HCT116 (cell line): ENCODE data around the gene SRRT. TPM values are rescaled to one million over a fixed set of nuclear protein-coding genes. Genes with fewer than 3 reads are reported as not detected.
"Not testable (repeated sequence)": the region's sequence is repeated elsewhere in the genome, so short reads cannot be mapped to it uniquely, and the experiment has no call there.

Source experiments
- ATAC-seq: fragments of 200-7000 bp; cut with Tn5 transposase; 2 replicates; pipeline ENCODE4 v1.9.1; 2020; ENCODE audit warnings: mild to moderate bottlenecking, moderate library complexity
- BruUV-seq: library from RNA; stranded (reverse); fragments of 400-500 nt; replicated peaks from 2 replicates; lab custom pipeline; 2021; lab: Mats Ljungman, UMichigan
- CTCF ChIA-PET: fragments of 300-600 bp; sonication (Branson Sonifier 250); formaldehyde crosslinking; loops from one replicate; lab custom pipeline; 2021; ENCODE audit warnings: antibody characterized with exemption; lab: Charles Lee
- POLR2A ChIA-PET: fragments of 300-600, 350-600 bp; sonication (Branson Sonifier 250); formaldehyde crosslinking; loops from one replicate; lab custom pipeline; 2021; ENCODE audit warnings: antibody characterized with exemption; lab: Charles Lee
- RAD21 ChIA-PET, 2 experiments: fragments of 300-600 bp; sonication (Branson Sonifier 250); formaldehyde crosslinking; loops; one replicate each; lab custom pipeline; 2023; ENCODE audit warnings: low total read pairs in 2 of 2; ENCODE audit not compliant: uncharacterized antibody in 2 of 2, unreplicated experiment in 2 of 2, low non-redundant PET in 1 of 2; lab: Charles Lee
- DNase-seq: peaks from one replicate; pipeline ENCODE4 v3.0.0-alpha.2; 2010; ENCODE audit warnings: low read depth, low spot score
- H2AFZ ChIP-seq: fragments of 200-600 bp; shearing (Covaris generic), sonication (generic); 2 replicates; pipeline ENCODE4 v1.6.1; 2017; ENCODE audit warnings: low read depth, mixed run types, mixed read lengths, antibody characterized with exemption, low read length; ENCODE audit not compliant: poor library complexity, severe bottlenecking
- H3K27ac ChIP-seq: 2 replicates; pipeline ENCODE4 v1.5.1; 2012; ENCODE audit warnings: low read depth, low read length
- H3K27me3 ChIP-seq: fragments of 200-600 bp; sonication (generic); 2 replicates; pipeline ENCODE4 v1.6.1; 2016; ENCODE audit warnings: mixed run types, low read length, mixed read lengths; ENCODE audit not compliant: insufficient read depth
- H3K36me3 ChIP-seq, 2 experiments: fragments of 200-500 bp in 1 of 2; fragments of 200-600 bp in 1 of 2; sonication (Bioruptor generic) in 1 of 2; sonication (generic) in 1 of 2; 2 replicates each; pipeline versions ENCODE4 v1.5.1 to v1.6.1; 2014 to 2016; ENCODE audit warnings: low read length in 2 of 2, inconsistent platforms in 1 of 2, mixed read lengths in 1 of 2, mixed run types in 1 of 2; ENCODE audit not compliant: insufficient read depth in 2 of 2, control insufficient read depth in 1 of 2
- H3K4me1 ChIP-seq, 2 experiments: fragments of 200-600 bp in 1 of 2; sonication (generic) in 1 of 2; 2 replicates each; pipeline versions ENCODE4 v1.5.1 to v1.6.1; 2012 to 2017; ENCODE audit warnings: low read length in 2 of 2, inconsistent platforms in 1 of 2, mild to moderate bottlenecking in 1 of 2, mixed read lengths in 1 of 2, mixed run types in 1 of 2, moderate library complexity in 1 of 2; ENCODE audit not compliant: insufficient read depth in 2 of 2, control insufficient read depth in 1 of 2
- H3K4me2 ChIP-seq: fragments of 200-600 bp; sonication (generic); 2 replicates; pipeline ENCODE4 v1.6.1; 2017; ENCODE audit warnings: mixed run types, low read length, mixed read lengths
- H3K4me3 ChIP-seq, 2 experiments: fragments of 200-600 bp in 1 of 2; sonication (generic) in 1 of 2; replicated peaks in 1 of 2; 2 replicates each; pipeline ENCODE4 v1.5.1; 2011 to 2016; ENCODE audit warnings: low read length in 2 of 2, control low read depth in 1 of 2, low read depth in 1 of 2, mild to moderate bottlenecking in 1 of 2, mixed read lengths in 1 of 2, mixed run types in 1 of 2
- H3K79me2 ChIP-seq: fragments of 200-600 bp; sonication (generic); 2 replicates; pipeline ENCODE4 v1.6.1; 2017; ENCODE audit warnings: mild to moderate bottlenecking, mixed run types, low read length, moderate library complexity, mixed read lengths; ENCODE audit not compliant: insufficient read depth
- H3K9ac ChIP-seq: fragments of 200-600 bp; sonication (generic); 2 replicates; pipeline ENCODE4 v1.6.1; 2016; ENCODE audit warnings: low read length, mixed read lengths
- H3K9me2 ChIP-seq: fragments of 200-600 bp; sonication (generic), shearing (Covaris generic); 2 replicates; pipeline ENCODE4 v1.6.1; 2017; ENCODE audit warnings: mixed run types, mild to moderate bottlenecking, moderate library complexity; ENCODE audit not compliant: insufficient read depth
- H3K9me3 ChIP-seq, 2 experiments: fragments of 200-500 bp in 1 of 2; fragments of 200-600 bp in 1 of 2; sonication (Bioruptor generic) in 1 of 2; sonication (generic) in 1 of 2; 2 replicates each; pipeline ENCODE4 v1.6.1; 2014 to 2017; ENCODE audit warnings: low read length in 2 of 2, mixed read lengths in 2 of 2, inconsistent platforms in 1 of 2, low read depth in 1 of 2, mild to moderate bottlenecking in 1 of 2, mixed run types in 1 of 2, moderate library complexity in 1 of 2; ENCODE audit not compliant: control insufficient read depth in 1 of 2, insufficient read depth in 1 of 2
- H4K20me1 ChIP-seq: fragments of 200-600 bp; sonication (generic), shearing (Covaris generic); 2 replicates; pipeline ENCODE4 v1.6.1; 2017; ENCODE audit warnings: mixed run types, mild to moderate bottlenecking, moderate library complexity; ENCODE audit not compliant: insufficient read depth
- CBX3 ChIP-seq: IDR thresholded peaks from 2 replicates; pipeline ENCODE4 v1.6.1; 2012; ENCODE audit warnings: low read depth
- EZH2phosphoT487 ChIP-seq: fragments of 200-600 bp; IDR thresholded peaks from 2 replicates; pipeline ENCODE4 v1.6.1; 2018; ENCODE audit warnings: antibody characterized with exemption, borderline replicate concordance
- SIN3A ChIP-seq: IDR thresholded peaks from 2 replicates; pipeline ENCODE4 v1.6.1; 2012; ENCODE audit warnings: low read depth
- TCF7L2 ChIP-seq: IDR thresholded peaks from 2 replicates; pipeline ENCODE4 v1.7.0; 2011; ENCODE audit warnings: borderline replicate concordance, inconsistent platforms; ENCODE audit not compliant: insufficient read depth, insufficient read length; ENCODE audit errors: extremely low read depth
- intact Hi-C: fragments of 100-400 bp; cut with micrococcal nuclease; formaldehyde crosslinking; loops from 2 replicates; pipeline ENCODE4 v1.10.0; 2022
- microRNA-seq: library from miRNA; unstranded; fragments of <30 nt; microRNA quantifications from one replicate; pipeline ENCODE4, GENCODE V29; 2016; ENCODE audit warnings: borderline number of aligned reads
- total RNA-seq: library from RNA; stranded (reverse); gene quantifications from one replicate; pipeline ENCODE4 v1.2.1, GENCODE V29; 2021; ENCODE audit not compliant: unreplicated experiment

SRRT gene
- total RNA-seq, 1 experiment from 2014 or later: 252 TPM

GRCh38 chr7:100933734-100934133, 58.8 kb downstream of the SRRT start (continued):
- TF ChIP-seq SIN3A (no peak), CBX3 (no peak), EZH2phosphoT487 (no peak), TCF7L2 (no peak)

GRCh38 chr7:100935381-100935780, 60.5 kb downstream of the SRRT start:
- intact Hi-C loops, BruUV-seq, H2AFZ ChIP-seq, RAD21 ChIA-PET, DNase-seq, CTCF ChIA-PET, H3K36me3 ChIP-seq, H3K9me3 ChIP-seq, H3K4me1 ChIP-seq, ATAC-seq, H3K9me2 ChIP-seq, POLR2A ChIA-PET, H4K20me1 ChIP-seq, H3K79me2 ChIP-seq, H3K9ac ChIP-seq, H3K4me2 ChIP-seq, H3K27me3 ChIP-seq, H3K27ac ChIP-seq, H3K4me3 ChIP-seq: not testable (repeated sequence)

GRCh38 chr7:100936167-100936566, 61.3 kb downstream of the SRRT start:
- DNase-seq, H3K4me2 ChIP-seq, H3K27me3 ChIP-seq, ATAC-seq, H3K4me1 ChIP-seq, RAD21 ChIA-PET, H4K20me1 ChIP-seq, H3K9me2 ChIP-seq, CTCF ChIA-PET, H3K4me3 ChIP-seq, H3K36me3 ChIP-seq, H2AFZ ChIP-seq, H3K27ac ChIP-seq, POLR2A ChIA-PET, intact Hi-C loops, H3K79me2 ChIP-seq, H3K9me3 ChIP-seq, H3K9ac ChIP-seq, BruUV-seq: not testable (repeated sequence)

Small RNA genes lying within 50 kb of the gene (microRNA-seq; reads per million reads assigned to microRNA genes)
- not detected for gene MIR6875

Other genes with a start within 250 kb of the SRRT start
- 11.8 TPM for gene TFR2, start 233.6 kb upstream of the SRRT start, total RNA-seq
- not detected for gene ACTL6B, start 218.7 kb upstream of the SRRT start, total RNA-seq
- gene GNB2, start 201.4 kb upstream of the SRRT start, total RNA-seq: 246 TPM
- gene GIGYF1, start 180.9 kb upstream of the SRRT start, total RNA-seq: 59.7 TPM
- 67.5 TPM for gene POP7, start 169.0 kb upstream of the SRRT start, total RNA-seq
- gene EPO, start 154.6 kb upstream of the SRRT start, total RNA-seq: 0.30 TPM
- not detected for gene ZAN, start 141.5 kb upstream of the SRRT start, total RNA-seq
- gene EPHB4, start 47.6 kb upstream of the SRRT start, total RNA-seq: 61.1 TPM
- 24.6 TPM for gene SLC12A9, start 22.4 kb upstream of the SRRT start, total RNA-seq
- gene TRIP6, start 7.7 kb upstream of the SRRT start, total RNA-seq: 102 TPM
- gene UFSP1, start 14.6 kb downstream of the SRRT start, total RNA-seq: 5.6 TPM
- 1.8 TPM for gene ACHE, start 20.8 kb downstream of the SRRT start, total RNA-seq
- 30.8 TPM for gene MUC3A, start 74.4 kb downstream of the SRRT start, total RNA-seq
- 0.64 TPM for gene MUC12, start 94.5 kb downstream of the SRRT start, total RNA-seq
- gene MUC17, start 145.0 kb downstream of the SRRT start, total RNA-seq: not detected
- gene TRIM56, start 210.4 kb downstream of the SRRT start, total RNA-seq: 25.9 TPM